Measurements from ENCODE around the gene KCNK15.

Gene KCNK15

DNA sequence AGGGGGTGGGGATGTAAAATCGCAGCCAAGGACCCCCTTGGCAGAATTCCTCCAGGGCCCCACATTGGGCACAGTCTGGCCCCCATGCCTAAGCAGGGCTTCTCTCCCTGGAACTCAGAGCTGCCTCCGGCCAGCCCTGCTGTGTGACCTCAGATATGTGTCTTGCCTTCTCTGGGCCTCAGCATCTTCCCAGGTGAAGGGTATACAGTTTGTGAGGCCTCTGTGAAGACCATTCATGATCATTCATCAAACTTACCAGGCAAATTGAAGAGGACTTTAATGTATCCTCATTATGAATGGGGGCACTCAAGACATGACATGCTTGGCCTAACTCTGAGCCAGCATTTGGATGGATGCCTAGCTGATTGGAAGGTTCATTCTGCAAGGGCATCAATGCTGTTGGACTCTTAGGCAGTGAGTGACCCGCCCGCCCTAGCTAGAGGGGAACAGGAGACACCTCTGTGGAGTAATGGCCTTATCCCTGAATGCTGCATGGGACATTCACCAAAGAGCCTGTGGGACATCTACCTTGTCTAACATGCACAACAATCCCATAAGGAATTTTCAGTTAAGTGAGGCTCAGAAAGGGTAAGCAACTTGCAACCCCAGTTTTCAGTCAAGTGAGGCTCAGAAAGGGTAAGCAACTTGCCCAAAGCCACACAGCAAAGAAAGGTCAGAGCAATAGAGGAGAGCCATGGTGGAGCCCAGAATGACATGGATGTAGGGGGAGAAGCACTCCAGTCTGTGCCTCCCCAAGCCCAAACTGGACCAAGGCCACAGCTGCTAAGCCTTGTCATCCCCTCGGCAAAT, 30.0 kb upstream of the KCNK15 start:
- Histone ChIP-seq H3K4me3 (ENCODE audit: low read length) (no peak overlapping the region), H3K9me3 (ENCODE audit: control insufficient read depth, insufficient read depth, low read length) (no peaks in the 10 kb centered on the region), H3K36me3 (ENCODE audit: control insufficient read depth, insufficient read depth, low read length) (no peaks in the 10 kb centered on the region), H3K4me1 (ENCODE audit: control insufficient read depth, insufficient read depth, low read length) (peaks cover 1% of the 10 kb centered on the region; the same call in 1 of the 2 replicates), H3K27me3 (ENCODE audit: control insufficient read depth, insufficient read depth, low read length) (no peaks in the 10 kb centered on the region), H3K27ac (ENCODE audit: low read length) (no peak overlapping the region)
- no peak for DNase-seq (ENCODE audit: low read depth, low spot score)
- no CpG with 5 or more reads among the region's 5 CpGs for WGBS (ENCODE audit: insufficient coverage, insufficient read length)

DNA sequence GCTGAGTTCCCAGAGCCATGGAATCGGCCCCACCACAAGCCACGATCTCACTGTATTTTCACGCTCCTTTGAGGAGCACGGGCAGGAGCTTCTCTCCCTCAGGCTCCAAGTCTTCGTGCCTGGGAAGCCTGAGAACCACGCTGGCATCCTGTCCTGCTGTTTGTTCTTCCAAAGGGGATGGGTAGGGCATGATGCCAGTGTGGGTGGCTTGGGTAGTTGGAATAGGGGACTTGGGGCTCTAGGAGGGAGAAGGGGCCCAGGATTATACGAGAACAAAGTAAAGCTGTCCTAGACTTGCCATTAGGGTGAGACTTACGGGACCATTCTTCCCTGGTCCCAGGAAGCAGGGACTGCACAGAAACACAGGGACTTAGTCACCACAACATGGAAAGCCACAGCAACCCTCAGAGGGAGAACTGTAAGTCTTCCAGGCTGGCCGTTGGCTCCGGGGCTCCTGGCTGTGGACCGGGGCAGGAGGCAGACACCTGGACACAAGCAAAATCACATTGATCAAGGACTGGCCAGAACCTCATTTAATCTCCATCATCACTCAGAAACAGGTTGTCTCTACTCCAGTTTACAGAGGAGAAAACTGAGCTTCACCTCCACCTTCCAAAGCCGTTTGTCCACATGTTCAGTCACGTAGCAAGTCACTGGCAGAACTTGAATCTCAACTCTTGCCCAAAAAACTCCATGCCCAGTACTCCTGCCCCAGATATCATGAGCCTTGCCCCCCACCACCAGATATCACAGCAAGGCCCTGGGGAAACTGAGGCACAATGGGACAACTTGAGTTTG, 29.2 kb upstream of the KCNK15 start:
- DNase-seq (ENCODE audit: low read depth, low spot score) = no peak

DNA sequence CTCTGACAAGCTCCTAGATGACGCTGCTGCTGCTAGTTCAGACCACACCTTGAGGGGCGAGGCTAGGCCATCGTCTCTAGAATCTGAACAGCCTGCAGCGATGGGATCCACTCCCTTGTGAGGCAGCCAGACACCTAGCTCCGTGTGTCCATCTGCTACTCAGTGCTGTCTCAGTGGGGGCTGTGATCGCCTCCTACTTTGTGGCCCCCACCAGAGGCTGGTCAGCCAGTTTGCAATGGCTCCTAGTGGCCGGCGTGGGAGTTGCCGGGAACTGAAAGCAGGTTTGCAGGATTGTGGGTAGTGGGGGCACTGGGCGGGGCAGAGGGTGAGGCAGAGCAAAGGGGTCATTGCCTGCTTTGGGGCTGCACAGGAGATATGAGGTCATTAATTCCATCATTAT, 27.7 kb upstream of the KCNK15 start:
- Histone ChIP-seq H3K4me1 (ENCODE audit: control insufficient read depth, insufficient read depth, low read length) (peaks cover 1% of the 10 kb centered on the region; the same call in 1 of the 2 replicates), H3K27me3 (ENCODE audit: control insufficient read depth, insufficient read depth, low read length) (no peaks in the 10 kb centered on the region), H3K36me3 (ENCODE audit: control insufficient read depth, insufficient read depth, low read length) (no peaks in the 10 kb centered on the region), H3K27ac (ENCODE audit: low read length) (no peak overlapping the region), H3K4me3 (ENCODE audit: low read length) (no peak overlapping the region), H3K9me3 (ENCODE audit: control insufficient read depth, insufficient read depth, low read length) (no peaks in the 10 kb centered on the region)
- WGBS (ENCODE audit: insufficient coverage, insufficient read length) = no CpG with 5 or more reads among the region's 10 CpGs
- no peak for DNase-seq (ENCODE audit: low read depth, low spot score)

More for the DNA sequence above, 29.2 kb upstream of the KCNK15 start:
- H3K27me3 ChIP-seq (ENCODE audit: control insufficient read depth, insufficient read depth, low read length) = no peaks in the 10 kb centered on the region
- WGBS (ENCODE audit: insufficient coverage, insufficient read length) = no CpG with 5 or more reads among the region's 13 CpGs
- H3K4me1 ChIP-seq (ENCODE audit: control insufficient read depth, insufficient read depth, low read length) = peaks cover 1% of the 10 kb centered on the region; the same call in 1 of the 2 replicates
- H3K27ac ChIP-seq (ENCODE audit: low read length) = no peak overlapping the region
- H3K4me3 ChIP-seq (ENCODE audit: low read length) = no peak overlapping the region
- no peaks in the 10 kb centered on the region for H3K9me3 ChIP-seq (ENCODE audit: control insufficient read depth, insufficient read depth, low read length)
- no peaks in the 10 kb centered on the region for H3K36me3 ChIP-seq (ENCODE audit: control insufficient read depth, insufficient read depth, low read length)

DNA sequence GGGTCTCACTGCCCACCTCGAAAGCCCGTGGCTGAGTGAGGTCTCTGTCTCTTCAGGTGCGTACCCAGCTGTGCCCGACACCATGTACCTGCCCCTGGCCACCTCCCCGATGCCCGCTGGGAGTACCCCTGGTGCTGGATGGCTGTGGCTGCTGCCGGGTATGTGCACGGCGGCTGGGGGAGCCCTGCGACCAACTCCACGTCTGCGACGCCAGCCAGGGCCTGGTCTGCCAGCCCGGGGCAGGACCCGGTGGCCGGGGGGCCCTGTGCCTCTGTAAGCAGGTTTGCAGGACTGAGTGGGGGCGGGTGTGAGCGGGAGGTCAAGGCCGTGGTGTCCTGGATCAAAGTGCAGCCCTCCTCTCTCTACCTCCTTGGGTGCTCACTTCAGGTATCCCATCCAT, 25.8 kb upstream of the KCNK15 start:
- H3K36me3 ChIP-seq (ENCODE audit: control insufficient read depth, insufficient read depth, low read length) = no peaks in the 10 kb centered on the region; the same call in 1 of the 2 replicates
- no CpG with 5 or more reads among the region's 19 CpGs for WGBS (ENCODE audit: insufficient coverage, insufficient read length)
- no peak for DNase-seq (ENCODE audit: low read depth, low spot score)

DNA sequence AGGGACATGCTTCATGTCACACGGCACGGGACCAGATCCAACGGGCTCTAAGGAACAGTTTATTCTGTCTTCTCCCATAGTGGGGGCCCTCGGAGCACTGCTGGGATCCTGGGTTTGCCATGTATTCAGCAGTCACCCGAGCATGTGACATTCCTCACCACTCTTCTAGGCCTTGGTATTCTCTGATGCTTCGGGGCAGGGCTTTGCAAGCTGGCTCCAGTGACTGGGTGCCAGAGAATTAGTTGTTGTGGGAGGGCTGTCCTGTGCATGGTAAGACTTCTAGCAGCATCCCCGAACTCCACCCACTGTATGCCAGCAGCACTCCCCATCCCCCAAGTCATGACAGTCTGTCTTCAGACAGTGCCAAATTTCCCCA, 25.1 kb upstream of the KCNK15 start:
- Histone ChIP-seq H3K27ac (ENCODE audit: low read length) (no peak overlapping the region), H3K4me3 (ENCODE audit: low read length) (no peak overlapping the region), H3K27me3 (ENCODE audit: control insufficient read depth, insufficient read depth, low read length) (no peaks in the 10 kb centered on the region), H3K4me1 (ENCODE audit: control insufficient read depth, insufficient read depth, low read length) (peaks cover 3% of the 10 kb centered on the region; the same call in 1 of the 2 replicates), H3K36me3 (ENCODE audit: control insufficient read depth, insufficient read depth, low read length) (no peaks in the 10 kb centered on the region; the same call in 1 of the 2 replicates), H3K9me3 (ENCODE audit: control insufficient read depth, insufficient read depth, low read length) (no peaks in the 10 kb centered on the region)
- no peak for DNase-seq (ENCODE audit: low read depth, low spot score)
- WGBS (ENCODE audit: insufficient coverage, insufficient read length) = no CpG with 5 or more reads among the region's 7 CpGs

More for the DNA sequence above, 25.8 kb upstream of the KCNK15 start:
- Histone ChIP-seq H3K27me3 (ENCODE audit: control insufficient read depth, insufficient read depth, low read length) (no peaks in the 10 kb centered on the region), H3K27ac (ENCODE audit: low read length) (no peak overlapping the region), H3K9me3 (ENCODE audit: control insufficient read depth, insufficient read depth, low read length) (no peaks in the 10 kb centered on the region), H3K4me1 (ENCODE audit: control insufficient read depth, insufficient read depth, low read length) (peaks cover 3% of the 10 kb centered on the region; the same call in 1 of the 2 replicates), H3K4me3 (ENCODE audit: low read length) (no peak overlapping the region)

DNA sequence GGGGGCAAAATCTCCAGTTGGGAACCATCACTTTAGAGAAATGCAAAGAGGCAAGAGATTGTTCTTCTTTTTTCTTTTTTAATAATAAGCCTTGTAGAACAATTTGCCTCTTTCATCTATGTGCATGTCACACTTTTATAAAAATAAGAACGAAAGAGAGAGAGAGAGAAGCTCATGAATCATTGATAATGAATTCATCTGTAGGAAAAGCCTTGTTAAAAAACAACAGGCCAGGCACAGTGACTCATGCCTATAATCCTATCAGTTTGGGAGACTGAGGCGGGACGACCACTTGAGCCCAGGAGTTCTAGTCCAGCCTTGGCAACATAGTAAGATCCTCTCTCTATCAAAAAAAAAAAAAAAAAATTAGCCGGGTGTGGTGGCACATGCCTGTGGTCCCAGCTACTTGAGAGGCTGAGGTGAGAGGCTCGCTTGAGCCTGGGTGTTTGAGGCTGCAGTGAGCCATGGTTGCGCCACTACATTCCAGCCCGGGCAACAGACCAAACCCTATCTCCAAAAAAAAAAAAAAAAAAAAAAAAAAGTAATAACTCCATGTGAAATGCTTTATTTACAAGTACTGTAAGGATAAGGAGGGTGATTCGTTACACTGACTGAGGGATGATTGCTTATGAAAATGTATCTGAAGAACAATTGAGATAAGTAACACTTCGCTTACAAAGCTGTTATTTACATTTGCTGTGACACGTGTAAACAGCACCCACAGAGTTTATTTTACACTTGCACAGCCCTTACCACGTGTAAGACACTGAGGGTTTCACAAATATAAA, 24.5 kb upstream of the KCNK15 start:
- no peaks in the 10 kb centered on the region; the same call in 1 of the 2 replicates for H3K36me3 ChIP-seq (ENCODE audit: control insufficient read depth, insufficient read depth, low read length)
- H3K9me3 ChIP-seq (ENCODE audit: control insufficient read depth, insufficient read depth, low read length) = no peaks in the 10 kb centered on the region
- H3K27ac ChIP-seq (ENCODE audit: low read length) = no peak overlapping the region
- WGBS (ENCODE audit: insufficient coverage, insufficient read length) = no CpG with 5 or more reads among the region's 11 CpGs
- no peak for DNase-seq (ENCODE audit: low read depth, low spot score)
- H3K4me1 ChIP-seq (ENCODE audit: control insufficient read depth, insufficient read depth, low read length) = peaks cover 3% of the 10 kb centered on the region; the same call in 1 of the 2 replicates
- no peak overlapping the region for H3K4me3 ChIP-seq (ENCODE audit: low read length)
- no peaks in the 10 kb centered on the region for H3K27me3 ChIP-seq (ENCODE audit: control insufficient read depth, insufficient read depth, low read length)

DNA sequence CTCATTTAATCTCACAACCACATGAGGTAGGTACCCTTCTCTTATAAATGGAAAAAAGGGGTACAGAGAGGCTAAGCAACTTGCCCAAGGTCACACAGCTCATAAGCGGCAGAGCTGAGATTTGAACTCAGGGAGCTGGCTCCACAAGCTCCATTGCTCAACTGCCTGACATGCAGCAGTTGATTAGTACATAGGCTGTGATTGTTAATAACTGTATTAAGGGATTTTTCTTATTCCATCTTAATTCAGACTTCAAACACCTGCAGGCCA, 23.9 kb upstream of the KCNK15 start:
- no peak overlapping the region for H3K4me3 ChIP-seq (ENCODE audit: low read length)
- H3K4me1 ChIP-seq (ENCODE audit: control insufficient read depth, insufficient read depth, low read length) = peaks cover 5% of the 10 kb centered on the region
- H3K27me3 ChIP-seq (ENCODE audit: control insufficient read depth, insufficient read depth, low read length) = no peaks in the 10 kb centered on the region
- no peaks in the 10 kb centered on the region for H3K9me3 ChIP-seq (ENCODE audit: control insufficient read depth, insufficient read depth, low read length)
- no peak overlapping the region for H3K27ac ChIP-seq (ENCODE audit: low read length)
- no peaks in the 10 kb centered on the region; the same call in 1 of the 2 replicates for H3K36me3 ChIP-seq (ENCODE audit: control insufficient read depth, insufficient read depth, low read length)
- no CpG with 5 or more reads among the region's 1 CpG for WGBS (ENCODE audit: insufficient coverage, insufficient read length)
- DNase-seq (ENCODE audit: low read depth, low spot score) = no peak

DNA sequence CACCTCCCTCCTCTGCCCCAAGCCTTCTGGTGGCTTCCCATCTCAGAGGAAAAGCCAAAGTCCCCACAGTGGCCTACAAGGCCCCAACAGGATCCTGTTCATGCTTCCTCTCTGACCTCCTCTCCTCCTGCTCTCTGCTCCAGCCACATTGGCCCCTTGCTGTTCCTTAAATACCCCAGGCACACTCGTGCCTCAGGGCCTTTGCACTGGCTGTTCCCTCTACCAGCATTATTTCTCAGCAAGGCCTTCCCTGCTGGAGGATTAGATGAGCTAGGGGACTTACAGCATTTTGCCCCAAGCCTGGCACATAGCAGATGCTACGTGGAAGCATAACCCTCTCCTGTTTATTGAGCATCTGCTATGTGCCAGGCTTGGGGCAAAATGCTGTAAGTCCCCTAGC, 22.7 kb upstream of the KCNK15 start:
- no peaks in the 10 kb centered on the region; the same call in 1 of the 2 replicates for H3K36me3 ChIP-seq (ENCODE audit: control insufficient read depth, insufficient read depth, low read length)
- no CpG with 5 or more reads among the region's 2 CpGs for WGBS (ENCODE audit: insufficient coverage, insufficient read length)
- H3K4me1 ChIP-seq (ENCODE audit: control insufficient read depth, insufficient read depth, low read length) = peaks cover 8% of the 10 kb centered on the region
- DNase-seq (ENCODE audit: low read depth, low spot score) = no peak
- no peak overlapping the region for H3K4me3 ChIP-seq (ENCODE audit: low read length)
- no peaks in the 10 kb centered on the region for H3K27me3 ChIP-seq (ENCODE audit: control insufficient read depth, insufficient read depth, low read length)
- no peaks in the 10 kb centered on the region for H3K9me3 ChIP-seq (ENCODE audit: control insufficient read depth, insufficient read depth, low read length)
- no peak overlapping the region for H3K27ac ChIP-seq (ENCODE audit: low read length)

DNA sequence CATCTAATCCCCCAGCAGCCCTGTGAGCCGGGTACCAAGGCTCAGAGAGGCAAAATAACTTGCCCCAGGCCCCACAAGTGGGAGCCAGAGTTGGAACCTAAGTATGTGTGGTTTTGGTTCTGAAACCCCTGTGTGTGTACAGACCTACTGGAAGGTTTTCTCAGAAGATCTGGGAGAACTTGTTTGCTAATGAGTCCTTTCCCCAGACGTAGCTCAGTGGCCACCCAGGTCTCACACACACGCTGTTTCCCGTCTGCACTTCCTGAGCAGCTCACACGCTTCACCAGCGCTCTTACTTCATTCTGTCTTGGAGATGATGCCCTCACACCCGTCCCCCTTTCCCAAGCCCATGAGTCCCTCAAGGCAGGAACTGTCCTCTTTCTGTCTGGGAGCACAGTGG, 22.3 kb upstream of the KCNK15 start:
- H3K36me3 ChIP-seq (ENCODE audit: control insufficient read depth, insufficient read depth, low read length) = no peaks in the 10 kb centered on the region; the same call in 1 of the 2 replicates
- H3K4me1 ChIP-seq (ENCODE audit: control insufficient read depth, insufficient read depth, low read length) = peaks cover 8% of the 10 kb centered on the region
- WGBS (ENCODE audit: insufficient coverage, insufficient read length) = no CpG with 5 or more reads among the region's 7 CpGs
- DNase-seq (ENCODE audit: low read depth, low spot score) = no peak
- no peaks in the 10 kb centered on the region for H3K9me3 ChIP-seq (ENCODE audit: control insufficient read depth, insufficient read depth, low read length)
- H3K27me3 ChIP-seq (ENCODE audit: control insufficient read depth, insufficient read depth, low read length) = no peaks in the 10 kb centered on the region
- H3K27ac ChIP-seq (ENCODE audit: low read length) = no peak overlapping the region
- H3K4me3 ChIP-seq (ENCODE audit: low read length) = no peak overlapping the region

DNA sequence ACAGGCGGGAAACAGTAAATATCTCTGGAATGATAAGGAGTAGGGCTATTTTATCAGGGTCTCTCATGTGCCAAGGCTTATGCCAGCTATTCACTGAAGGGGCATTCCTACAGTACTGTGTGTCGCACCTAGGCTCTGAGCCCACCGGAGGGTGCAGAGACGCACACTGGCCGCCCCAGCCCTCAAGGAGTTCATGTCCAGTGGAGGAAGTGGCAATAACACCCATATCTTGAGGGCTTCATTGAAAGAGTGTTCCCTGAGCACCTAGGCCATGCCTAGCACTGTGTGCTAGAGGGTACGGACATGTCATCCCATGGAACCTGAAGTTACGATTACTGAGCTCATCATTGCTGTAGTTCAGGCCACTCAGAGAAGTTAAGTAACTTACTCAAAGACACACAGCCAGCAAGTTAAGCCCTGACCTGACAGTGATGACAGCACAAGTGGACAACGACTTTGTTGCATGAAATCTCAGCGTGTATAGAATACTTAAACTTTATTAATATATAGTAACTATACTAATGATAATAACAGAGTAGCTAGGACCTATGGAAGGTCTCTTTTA, 21.8 kb upstream of the KCNK15 start:
- peaks cover 8% of the 10 kb centered on the region for H3K4me1 ChIP-seq (ENCODE audit: control insufficient read depth, insufficient read depth, low read length)
- no peaks in the 10 kb centered on the region for H3K9me3 ChIP-seq (ENCODE audit: control insufficient read depth, insufficient read depth, low read length)
- no peaks in the 10 kb centered on the region for H3K27me3 ChIP-seq (ENCODE audit: control insufficient read depth, insufficient read depth, low read length)
- H3K4me3 ChIP-seq (ENCODE audit: low read length) = no peak overlapping the region
- no CpG with 5 or more reads among the region's 9 CpGs for WGBS (ENCODE audit: insufficient coverage, insufficient read length)
- no peak for DNase-seq (ENCODE audit: low read depth, low spot score)
- H3K27ac ChIP-seq (ENCODE audit: low read length) = no peak overlapping the region
- no peaks in the 10 kb centered on the region; the same call in 1 of the 2 replicates for H3K36me3 ChIP-seq (ENCODE audit: control insufficient read depth, insufficient read depth, low read length)

Data from iPS DF 6.9 (cell line).